ELF-1 (cell line): ENCODE results near the gene ATXN1.

Source experiments
- DNase-seq: peaks from one replicate; pipeline ENCODE4 v3.0.0-alpha.2; 2016; ENCODE audit warnings: low read depth, low spot score

ATXN1 gene

GRCh38 chr6:16362819-16363589 lies 398.3 kb downstream of the ATXN1 start:
- no peak for DNase-seq

GRCh38 chr6:16362296-16362695 lies 399.0 kb downstream of the ATXN1 start:
- no peak for DNase-seq

- DNase-seq, result no peak
Measured at GRCh38 chr6:16361861-16362260, 399.4 kb downstream of the ATXN1 start.

GRCh38 chr6:16361121-16361520 lies 400.1 kb downstream of the ATXN1 start:
- no peak for DNase-seq

GRCh38 chr6:16360365-16360764 lies 400.9 kb downstream of the ATXN1 start:
- no peak for DNase-seq

- DNase-seq, result no peak
Measured at GRCh38 chr6:16359563-16359962, 401.7 kb downstream of the ATXN1 start.

GRCh38 chr6:16358531-16359138 lies 402.6 kb downstream of the ATXN1 start:
- no peak for DNase-seq

- DNase-seq, result peak; percentile 80
Measured at GRCh38 chr6:16355699-16356446, 405.4 kb downstream of the ATXN1 start.

- DNase-seq, result peak; percentile 57
Measured at GRCh38 chr6:16355238-16355637, 406.0 kb downstream of the ATXN1 start.

GRCh38 chr6:16354692-16355091 lies 406.6 kb downstream of the ATXN1 start:
- no peak for DNase-seq

- no peak for DNase-seq
Measured at GRCh38 chr6:16352821-16353438, 408.3 kb downstream of the ATXN1 start.

GRCh38 chr6:16352258-16352635 lies 409.0 kb downstream of the ATXN1 start:
- no peak for DNase-seq

GRCh38 chr6:16349544-16349943 lies 411.7 kb downstream of the ATXN1 start:
- no peak for DNase-seq

- no peak for DNase-seq
Measured at GRCh38 chr6:16346831-16347230, 414.4 kb downstream of the ATXN1 start.

GRCh38 chr6:16345449-16346330 lies 415.6 kb downstream of the ATXN1 start:
- DNase-seq, result peak; percentile 59

- no peak for DNase-seq
Measured at GRCh38 chr6:16344756-16345155, 416.5 kb downstream of the ATXN1 start.

- DNase-seq, result no peak
Measured at GRCh38 chr6:16343593-16343992, 417.7 kb downstream of the ATXN1 start.

- DNase-seq, result no peak
Measured at GRCh38 chr6:16339265-16339587, 422.0 kb downstream of the ATXN1 start.

- DNase-seq, result peak; percentile 69
Measured at GRCh38 chr6:16338577-16339264, 422.5 kb downstream of the ATXN1 start.

- DNase-seq, result peak; percentile 24
Measured at GRCh38 chr6:16337295-16337975, 423.8 kb downstream of the ATXN1 start.
